ENCODE data around the gene RAD51B. TPM values are rescaled to one million over a fixed set of nuclear protein-coding genes. Genes with fewer than 3 reads are reported as not detected.

The RAD51B gene
- total and polyA plus RNA-seq, 2 donors (not counting 1 experiment from before 2014, with no cell fraction given): 4.6 to 16.3 TPM

- DNase-seq (ENCODE audit: low read depth in 2 of 2): no peak
- Histone ChIP-seq H2AFZ (ENCODE audit: low read length) (no peak overlapping the region), H3K36me3 (ENCODE audit: control insufficient read depth, insufficient read depth, low read length) (no peaks in the 10 kb centered on the region), H3K27me3 (ENCODE audit: control insufficient read depth, insufficient read depth, low read length) (no peaks in the 10 kb centered on the region), H3K4me3 (replicated peaks in 1 of 4; ENCODE audit: control extremely low read depth in 1 of 4, insufficient read depth in 1 of 4, low read depth in 3 of 4, low read length in 4 of 4) (no peak overlapping the region), H3K9me3 (ENCODE audit: control insufficient read depth, insufficient read depth, low read depth, low read length) (no peaks in the 10 kb centered on the region), H3K27ac (ENCODE audit: insufficient read depth, low read length) (no peak overlapping the region), H3K4me2 (ENCODE audit: extremely low read depth, insufficient read depth, low read length) (no peak overlapping the region), H4K20me1 (ENCODE audit: control insufficient read depth, extremely low read depth, insufficient read depth, low read length) (no peaks in the 10 kb centered on the region), H3K79me2 (ENCODE audit: control insufficient read depth, insufficient read depth, low read length) (no peaks in the 10 kb centered on the region), H3K4me1 (ENCODE audit: control insufficient read depth, extremely low read depth, insufficient read depth, low read length) (no peaks in the 10 kb centered on the region), H3K9ac (ENCODE audit: insufficient read depth, low read length) (no peak overlapping the region)
- no peak for TF ChIP-seq EZH2 (IDR thresholded peaks at IDR 0.05; ENCODE audit: low read length, missing control alignments)
- TF ChIP-seq CTCF (conservative IDR thresholded peaks at IDR 0.05 in 1 of 2, IDR thresholded peaks at IDR 0.05 in 1 of 2; ENCODE audit: low read depth in 1 of 2, low read length in 2 of 2): no peak
Observed at GRCh38 chr14:68623826-68624225, 804.2 kb downstream of the RAD51B start.

GRCh38 chr14:68624541-68625220 lies 805.1 kb downstream of the RAD51B start:
- no peak overlapping the region for H3K4me3 ChIP-seq (replicated peaks in 1 of 4; ENCODE audit: control extremely low read depth in 1 of 4, insufficient read depth in 1 of 4, low read depth in 3 of 4, low read length in 4 of 4)
- H3K27me3 ChIP-seq (ENCODE audit: control insufficient read depth, insufficient read depth, low read length): no peaks in the 10 kb centered on the region
- H3K9me3 ChIP-seq (ENCODE audit: control insufficient read depth, insufficient read depth, low read depth, low read length): no peaks in the 10 kb centered on the region
- H3K27ac ChIP-seq (ENCODE audit: insufficient read depth, low read length): no peak overlapping the region
- no peaks in the 10 kb centered on the region for H3K36me3 ChIP-seq (ENCODE audit: control insufficient read depth, insufficient read depth, low read length)
- H2AFZ ChIP-seq (ENCODE audit: low read length): no peak overlapping the region
- no peak overlapping the region for H3K4me2 ChIP-seq (ENCODE audit: extremely low read depth, insufficient read depth, low read length)
- DNase-seq (ENCODE audit: low read depth in 2 of 2): no peak
- H3K9ac ChIP-seq (ENCODE audit: insufficient read depth, low read length): no peak overlapping the region
- no peaks in the 10 kb centered on the region for H3K79me2 ChIP-seq (ENCODE audit: control insufficient read depth, insufficient read depth, low read length)
- TF ChIP-seq EZH2 (IDR thresholded peaks at IDR 0.05; ENCODE audit: low read length, missing control alignments): no peak
- TF ChIP-seq CTCF (conservative IDR thresholded peaks at IDR 0.05 in 1 of 2, IDR thresholded peaks at IDR 0.05 in 1 of 2; ENCODE audit: low read depth in 1 of 2, low read length in 2 of 2): no peak
- H4K20me1 ChIP-seq (ENCODE audit: control insufficient read depth, extremely low read depth, insufficient read depth, low read length): no peaks in the 10 kb centered on the region
- no peaks in the 10 kb centered on the region for H3K4me1 ChIP-seq (ENCODE audit: control insufficient read depth, extremely low read depth, insufficient read depth, low read length)

DNA sequence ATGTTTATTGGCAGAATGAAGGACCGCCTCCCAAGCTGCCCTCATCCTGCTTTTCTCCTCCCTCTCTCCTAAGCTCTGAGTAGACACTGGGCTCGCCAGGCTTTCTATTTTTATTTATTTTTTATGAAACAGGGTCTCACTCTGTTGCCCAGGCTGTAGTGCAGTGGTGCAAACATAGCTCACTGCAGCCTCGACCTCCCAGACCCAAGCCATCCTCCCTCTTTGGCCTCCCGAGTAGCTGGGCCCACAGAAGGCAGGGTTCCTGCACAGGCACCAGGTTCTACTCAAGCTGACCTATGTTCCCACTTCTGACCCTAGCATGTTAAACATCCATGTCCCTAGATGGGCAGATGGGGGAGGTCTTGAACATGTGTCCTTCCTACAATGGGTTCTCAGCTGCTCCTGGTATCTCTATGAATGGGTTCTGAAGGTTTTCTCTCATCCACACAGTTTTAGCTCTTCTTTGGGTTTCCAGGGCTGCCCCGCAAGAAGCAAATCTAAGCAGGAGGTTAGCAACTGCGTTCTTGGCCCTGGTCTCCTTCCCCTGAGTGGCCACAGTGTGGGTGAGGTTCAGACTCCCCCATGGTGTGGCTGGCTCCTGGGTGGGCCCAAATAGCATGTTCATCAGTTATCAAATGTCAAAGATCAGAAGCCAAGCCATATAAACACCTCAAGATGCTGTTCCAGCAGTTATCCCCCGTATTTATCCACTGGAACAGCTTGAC lies 805.9 kb downstream of the RAD51B start:
- no peak overlapping the region for H3K4me3 ChIP-seq (replicated peaks in 1 of 4; ENCODE audit: control extremely low read depth in 1 of 4, insufficient read depth in 1 of 4, low read depth in 3 of 4, low read length in 4 of 4)
- H3K27me3 ChIP-seq (ENCODE audit: control insufficient read depth, insufficient read depth, low read length): no peaks in the 10 kb centered on the region
- no peak overlapping the region for H3K4me2 ChIP-seq (ENCODE audit: extremely low read depth, insufficient read depth, low read length)
- H4K20me1 ChIP-seq (ENCODE audit: control insufficient read depth, extremely low read depth, insufficient read depth, low read length): no peaks in the 10 kb centered on the region
- H3K9me3 ChIP-seq (ENCODE audit: control insufficient read depth, insufficient read depth, low read depth, low read length): no peaks in the 10 kb centered on the region
- no peak for DNase-seq (ENCODE audit: low read depth in 2 of 2)
- no peaks in the 10 kb centered on the region for H3K36me3 ChIP-seq (ENCODE audit: control insufficient read depth, insufficient read depth, low read length)
- no peak overlapping the region for H3K27ac ChIP-seq (ENCODE audit: insufficient read depth, low read length)
- no peaks in the 10 kb centered on the region for H3K79me2 ChIP-seq (ENCODE audit: control insufficient read depth, insufficient read depth, low read length)
- no peak overlapping the region for H2AFZ ChIP-seq (ENCODE audit: low read length)
- no peak for TF ChIP-seq EZH2 (IDR thresholded peaks at IDR 0.05; ENCODE audit: low read length, missing control alignments)
- TF ChIP-seq CTCF (conservative IDR thresholded peaks at IDR 0.05 in 1 of 2, IDR thresholded peaks at IDR 0.05 in 1 of 2; ENCODE audit: low read depth in 1 of 2, low read length in 2 of 2): no peak
- no peak overlapping the region for H3K9ac ChIP-seq (ENCODE audit: insufficient read depth, low read length)
- H3K4me1 ChIP-seq (ENCODE audit: control insufficient read depth, extremely low read depth, insufficient read depth, low read length): no peaks in the 10 kb centered on the region
